Measurements from ENCODE around the gene SLC6A11.

SLC6A11 gene

DNA sequence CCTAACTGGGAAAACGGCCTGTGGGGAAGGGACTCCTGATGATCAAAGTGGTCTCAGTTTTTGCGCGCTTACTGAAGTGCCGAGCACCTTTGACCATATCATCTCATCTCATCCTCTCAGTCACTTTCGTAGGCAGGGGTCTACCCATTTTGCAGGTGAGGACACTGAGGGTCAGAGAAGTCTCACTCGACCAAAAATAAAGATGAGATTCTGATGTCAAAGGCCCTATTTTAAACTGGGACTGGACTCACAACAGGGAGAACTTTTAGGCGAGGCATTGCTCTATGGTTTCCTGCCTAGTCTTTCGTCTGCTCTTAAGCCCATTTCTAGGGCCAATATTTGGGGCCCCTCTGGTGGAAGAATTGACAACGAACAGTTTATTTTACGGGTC lies 830 bp downstream of the SLC6A11 start (continued):
- no peak for TF ChIP-seq GLIS3 (CRISPR knock-in tag; IDR thresholded peaks at IDR 0.05)
- TF ChIP-seq, protein P1, sequence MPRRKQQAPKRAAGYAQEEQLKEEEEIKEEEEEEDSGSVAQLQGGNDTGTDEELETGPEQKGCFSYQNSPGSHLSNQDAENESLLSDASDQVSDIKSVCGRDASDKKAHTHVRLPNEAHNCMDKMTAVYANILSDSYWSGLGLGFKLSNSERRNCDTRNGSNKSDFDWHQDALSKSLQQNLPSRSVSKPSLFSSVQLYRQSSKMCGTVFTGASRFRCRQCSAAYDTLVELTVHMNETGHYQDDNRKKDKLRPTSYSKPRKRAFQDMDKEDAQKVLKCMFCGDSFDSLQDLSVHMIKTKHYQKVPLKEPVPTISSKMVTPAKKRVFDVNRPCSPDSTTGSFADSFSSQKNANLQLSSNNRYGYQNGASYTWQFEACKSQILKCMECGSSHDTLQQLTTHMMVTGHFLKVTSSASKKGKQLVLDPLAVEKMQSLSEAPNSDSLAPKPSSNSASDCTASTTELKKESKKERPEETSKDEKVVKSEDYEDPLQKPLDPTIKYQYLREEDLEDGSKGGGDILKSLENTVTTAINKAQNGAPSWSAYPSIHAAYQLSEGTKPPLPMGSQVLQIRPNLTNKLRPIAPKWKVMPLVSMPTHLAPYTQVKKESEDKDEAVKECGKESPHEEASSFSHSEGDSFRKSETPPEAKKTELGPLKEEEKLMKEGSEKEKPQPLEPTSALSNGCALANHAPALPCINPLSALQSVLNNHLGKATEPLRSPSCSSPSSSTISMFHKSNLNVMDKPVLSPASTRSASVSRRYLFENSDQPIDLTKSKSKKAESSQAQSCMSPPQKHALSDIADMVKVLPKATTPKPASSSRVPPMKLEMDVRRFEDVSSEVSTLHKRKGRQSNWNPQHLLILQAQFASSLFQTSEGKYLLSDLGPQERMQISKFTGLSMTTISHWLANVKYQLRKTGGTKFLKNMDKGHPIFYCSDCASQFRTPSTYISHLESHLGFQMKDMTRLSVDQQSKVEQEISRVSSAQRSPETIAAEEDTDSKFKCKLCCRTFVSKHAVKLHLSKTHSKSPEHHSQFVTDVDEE (CRISPR knock-in tag; IDR thresholded peaks at IDR 0.05), result no peak
- TF ChIP-seq BACH2 (CRISPR knock-in tag; IDR thresholded peaks at IDR 0.05; ENCODE audit: borderline replicate concordance), result no peak
- no peak for TF ChIP-seq ZNF565 (CRISPR knock-in tag; conservative IDR thresholded peaks at IDR 0.05; ENCODE audit: low read depth)
- no peak for TF ChIP-seq ZFP30 (CRISPR knock-in tag; IDR thresholded peaks at IDR 0.05)
- TF ChIP-seq RARB (CRISPR knock-in tag; IDR thresholded peaks at IDR 0.05), result no peak
- TF ChIP-seq SNAI2 (CRISPR knock-in tag; IDR thresholded peaks at IDR 0.05), result no peak
- TF ChIP-seq, protein P2, sequence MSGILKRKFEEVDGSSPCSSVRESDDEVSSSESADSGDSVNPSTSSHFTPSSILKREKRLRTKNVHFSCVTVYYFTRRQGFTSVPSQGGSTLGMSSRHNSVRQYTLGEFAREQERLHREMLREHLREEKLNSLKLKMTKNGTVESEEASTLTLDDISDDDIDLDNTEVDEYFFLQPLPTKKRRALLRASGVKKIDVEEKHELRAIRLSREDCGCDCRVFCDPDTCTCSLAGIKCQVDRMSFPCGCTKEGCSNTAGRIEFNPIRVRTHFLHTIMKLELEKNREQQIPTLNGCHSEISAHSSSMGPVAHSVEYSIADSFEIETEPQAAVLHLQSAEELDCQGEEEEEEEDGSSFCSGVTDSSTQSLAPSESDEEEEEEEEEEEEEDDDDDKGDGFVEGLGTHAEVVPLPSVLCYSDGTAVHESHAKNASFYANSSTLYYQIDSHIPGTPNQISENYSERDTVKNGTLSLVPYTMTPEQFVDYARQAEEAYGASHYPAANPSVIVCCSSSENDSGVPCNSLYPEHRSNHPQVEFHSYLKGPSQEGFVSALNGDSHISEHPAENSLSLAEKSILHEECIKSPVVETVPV (CRISPR knock-in tag; IDR thresholded peaks at IDR 0.05), result no peak

DNA sequence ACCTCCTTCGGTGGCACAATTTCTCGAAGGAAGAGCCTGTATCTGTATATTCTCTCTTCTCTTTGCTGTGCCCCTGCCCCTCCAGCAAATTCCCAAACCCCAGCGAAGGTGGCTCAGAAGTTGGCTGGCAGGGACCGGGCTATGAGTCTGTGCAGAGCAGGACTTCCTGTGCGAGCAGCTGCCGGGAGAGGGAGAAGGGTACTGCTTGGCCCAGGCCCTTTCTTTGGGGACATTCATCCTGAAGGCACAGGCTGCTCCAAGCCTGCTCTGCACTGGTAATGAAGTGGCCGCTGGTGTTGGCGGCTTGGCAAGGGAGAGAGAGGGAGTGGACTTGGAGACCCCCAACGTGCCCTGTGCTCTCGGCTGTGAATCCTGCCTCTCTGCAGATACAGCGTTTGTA lies 1.5 kb downstream of the SLC6A11 start:
- ATAC-seq, result no peak
- TF ChIP-seq, protein P3, sequence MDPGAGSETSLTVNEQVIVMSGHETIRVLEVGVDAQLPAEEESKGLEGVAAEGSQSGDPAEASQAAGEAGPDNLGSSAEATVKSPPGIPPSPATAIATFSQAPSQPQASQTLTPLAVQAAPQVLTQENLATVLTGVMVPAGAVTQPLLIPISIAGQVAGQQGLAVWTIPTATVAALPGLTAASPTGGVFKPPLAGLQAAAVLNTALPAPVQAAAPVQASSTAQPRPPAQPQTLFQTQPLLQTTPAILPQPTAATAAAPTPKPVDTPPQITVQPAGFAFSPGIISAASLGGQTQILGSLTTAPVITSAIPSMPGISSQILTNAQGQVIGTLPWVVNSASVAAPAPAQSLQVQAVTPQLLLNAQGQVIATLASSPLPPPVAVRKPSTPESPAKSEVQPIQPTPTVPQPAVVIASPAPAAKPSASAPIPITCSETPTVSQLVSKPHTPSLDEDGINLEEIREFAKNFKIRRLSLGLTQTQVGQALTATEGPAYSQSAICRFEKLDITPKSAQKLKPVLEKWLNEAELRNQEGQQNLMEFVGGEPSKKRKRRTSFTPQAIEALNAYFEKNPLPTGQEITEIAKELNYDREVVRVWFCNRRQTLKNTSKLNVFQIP (CRISPR knock-in tag; IDR thresholded peaks at IDR 0.05; ENCODE audit: borderline replicate concordance, low read depth), result no peak
- TF ChIP-seq ESRRG (CRISPR knock-in tag; IDR thresholded peaks at IDR 0.05) (no peak), ZNF565 (CRISPR knock-in tag; conservative IDR thresholded peaks at IDR 0.05; ENCODE audit: low read depth) (no peak), RARB (CRISPR knock-in tag; IDR thresholded peaks at IDR 0.05) (no peak), TCF4 (CRISPR knock-in tag; IDR thresholded peaks at IDR 0.05; ENCODE audit: borderline replicate concordance) (no peak), TOX (CRISPR knock-in tag; IDR thresholded peaks at IDR 0.05; ENCODE audit: borderline replicate concordance) (no peak), ZNF8 (CRISPR knock-in tag; IDR thresholded peaks at IDR 0.05) (no peak), GLIS3 (CRISPR knock-in tag; IDR thresholded peaks at IDR 0.05) (no peak), ZFP30 (CRISPR knock-in tag; IDR thresholded peaks at IDR 0.05) (no peak)
- TF ChIP-seq, protein P4, sequence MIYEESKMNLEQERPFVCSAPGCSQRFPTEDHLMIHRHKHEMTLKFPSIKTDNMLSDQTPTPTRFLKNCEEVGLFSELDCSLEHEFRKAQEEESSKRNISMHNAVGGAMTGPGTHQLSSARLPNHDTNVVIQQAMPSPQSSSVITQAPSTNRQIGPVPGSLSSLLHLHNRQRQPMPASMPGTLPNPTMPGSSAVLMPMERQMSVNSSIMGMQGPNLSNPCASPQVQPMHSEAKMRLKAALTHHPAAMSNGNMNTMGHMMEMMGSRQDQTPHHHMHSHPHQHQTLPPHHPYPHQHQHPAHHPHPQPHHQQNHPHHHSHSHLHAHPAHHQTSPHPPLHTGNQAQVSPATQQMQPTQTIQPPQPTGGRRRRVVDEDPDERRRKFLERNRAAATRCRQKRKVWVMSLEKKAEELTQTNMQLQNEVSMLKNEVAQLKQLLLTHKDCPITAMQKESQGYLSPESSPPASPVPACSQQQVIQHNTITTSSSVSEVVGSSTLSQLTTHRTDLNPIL (CRISPR knock-in tag; IDR thresholded peaks at IDR 0.05; ENCODE audit: low read depth), result no peak
- TF ChIP-seq, protein P5, sequence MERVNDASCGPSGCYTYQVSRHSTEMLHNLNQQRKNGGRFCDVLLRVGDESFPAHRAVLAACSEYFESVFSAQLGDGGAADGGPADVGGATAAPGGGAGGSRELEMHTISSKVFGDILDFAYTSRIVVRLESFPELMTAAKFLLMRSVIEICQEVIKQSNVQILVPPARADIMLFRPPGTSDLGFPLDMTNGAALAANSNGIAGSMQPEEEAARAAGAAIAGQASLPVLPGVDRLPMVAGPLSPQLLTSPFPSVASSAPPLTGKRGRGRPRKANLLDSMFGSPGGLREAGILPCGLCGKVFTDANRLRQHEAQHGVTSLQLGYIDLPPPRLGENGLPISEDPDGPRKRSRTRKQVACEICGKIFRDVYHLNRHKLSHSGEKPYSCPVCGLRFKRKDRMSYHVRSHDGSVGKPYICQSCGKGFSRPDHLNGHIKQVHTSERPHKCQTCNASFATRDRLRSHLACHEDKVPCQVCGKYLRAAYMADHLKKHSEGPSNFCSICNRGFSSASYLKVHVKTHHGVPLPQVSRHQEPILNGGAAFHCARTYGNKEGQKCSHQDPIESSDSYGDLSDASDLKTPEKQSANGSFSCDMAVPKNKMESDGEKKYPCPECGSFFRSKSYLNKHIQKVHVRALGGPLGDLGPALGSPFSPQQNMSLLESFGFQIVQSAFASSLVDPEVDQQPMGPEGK (CRISPR knock-in tag; IDR thresholded peaks at IDR 0.05; ENCODE audit: borderline replicate concordance), result no peak
- TF ChIP-seq, protein P2 (CRISPR knock-in tag; IDR thresholded peaks at IDR 0.05), result no peak

DNA sequence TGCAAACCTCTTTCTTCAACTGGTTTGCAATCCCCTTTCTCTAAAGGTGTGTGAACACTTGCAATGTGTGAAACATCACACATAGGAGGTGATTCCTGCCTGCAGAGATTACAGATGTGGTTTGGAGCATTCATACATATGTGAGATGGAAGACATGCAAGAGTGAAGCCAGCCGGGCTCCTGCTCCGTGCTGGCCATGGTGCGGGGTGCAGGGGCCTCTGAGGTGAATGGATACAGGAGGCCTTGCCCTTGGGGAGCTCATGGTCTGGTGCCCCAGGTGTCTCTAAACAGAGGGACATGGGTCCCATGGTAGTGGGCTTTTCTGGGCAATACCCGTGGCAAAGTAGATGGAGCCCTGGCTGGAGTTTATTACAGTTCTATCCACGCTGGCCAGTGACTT lies 6.0 kb downstream of the SLC6A11 start:
- no peak for ATAC-seq
- no peak for TF ChIP-seq ZNF8 (CRISPR knock-in tag; IDR thresholded peaks at IDR 0.05)
- TF ChIP-seq OSR1 (CRISPR knock-in tag; IDR thresholded peaks at IDR 0.05), result no peak
- no peak for TF ChIP-seq TCF4 (CRISPR knock-in tag; IDR thresholded peaks at IDR 0.05; ENCODE audit: borderline replicate concordance)
- TF ChIP-seq, protein P1 (CRISPR knock-in tag; IDR thresholded peaks at IDR 0.05), result no peak
- no peak for TF ChIP-seq BACH2 (CRISPR knock-in tag; IDR thresholded peaks at IDR 0.05; ENCODE audit: borderline replicate concordance)
- TF ChIP-seq ZFP30 (CRISPR knock-in tag; IDR thresholded peaks at IDR 0.05), result no peak
- TF ChIP-seq PPARA (CRISPR knock-in tag; IDR thresholded peaks at IDR 0.05; ENCODE audit: borderline replicate concordance), result no peak
- TF ChIP-seq ZNF70 (CRISPR knock-in tag; IDR thresholded peaks at IDR 0.05), result no peak
- TF ChIP-seq ARNTL (CRISPR knock-in tag; IDR thresholded peaks at IDR 0.05; ENCODE audit: borderline replicate concordance, low read depth), result no peak
- no peak for TF ChIP-seq ESRRG (CRISPR knock-in tag; IDR thresholded peaks at IDR 0.05)
- TF ChIP-seq, protein P4 (CRISPR knock-in tag; IDR thresholded peaks at IDR 0.05; ENCODE audit: low read depth), result no peak
- TF ChIP-seq, protein P3 (CRISPR knock-in tag; IDR thresholded peaks at IDR 0.05; ENCODE audit: borderline replicate concordance, low read depth), result no peak

Measured in SK-N-SH treated with all-trans-retinoic acid at 6 μM for 48 hours (cell line).